ENCODE results near the gene ATP2A3.

- TF ChIP-seq ZNF384 (IDR thresholded peaks at IDR 0.05) (no peak), ARNT (IDR thresholded peaks at IDR 0.05) (no peak), CTBP1 (IDR thresholded peaks at IDR 0.05; ENCODE audit: borderline replicate concordance) (no peak)
Measured at GRCh38 chr17:3966720-3967363, 2.6 kb upstream of the ATP2A3 start.

Data from HEK293T (cell line).